Stimulated activated CD8-positive, alpha-beta memory T cell treated with anti-CD3 and anti-CD28 coated beads, Interleukin-4, amount 100 ng/mL, for 1 hour (primary cell): ENCODE data around the gene PTAFR.

Experiments used
- DNase-seq, 2 donors: peaks; one replicate each; pipeline ENCODE4 v3.0.0-alpha.2; 2020; ENCODE audit warnings: low read depth in 2 of 2, low spot score in 1 of 2

Gene PTAFR

GRCh38 chr1:28178690-28179485 lies 2.4 kb upstream of the PTAFR start:
- no peak for DNase-seq

- DNase-seq = no peak
These were observed 470 bp downstream of the PTAFR start for GRCh38 chr1:28175955-28176485.

GRCh38 chr1:28173980-28174297 lies 2.6 kb downstream of the PTAFR start:
- no peak for DNase-seq

GRCh38 chr1:28173151-28173979 lies 3.1 kb downstream of the PTAFR start:
- DNase-seq = no peak

- no peak for DNase-seq
These were observed 3.8 kb downstream of the PTAFR start for GRCh38 chr1:28172713-28173150.

GRCh38 chr1:28171246-28171645 lies 5.2 kb downstream of the PTAFR start:
- DNase-seq = no peak

GRCh38 chr1:28170001-28170596 lies 6.4 kb downstream of the PTAFR start:
- no peak for DNase-seq

- no peak for DNase-seq
These were observed 12.9 kb downstream of the PTAFR start for GRCh38 chr1:28163496-28164161.

GRCh38 chr1:28162151-28162550 lies 14.3 kb downstream of the PTAFR start:
- DNase-seq = no peak

- no peak for DNase-seq
These were observed 14.7 kb downstream of the PTAFR start for GRCh38 chr1:28161751-28162150.

GRCh38 chr1:28160782-28161266 lies 15.7 kb downstream of the PTAFR start:
- DNase-seq = no peak

GRCh38 chr1:28159680-28160079 lies 16.8 kb downstream of the PTAFR start:
- no peak for DNase-seq

- no peak for DNase-seq
These were observed 17.2 kb downstream of the PTAFR start for GRCh38 chr1:28159243-28159642.

- no peak for DNase-seq
These were observed 18.6 kb downstream of the PTAFR start for GRCh38 chr1:28157894-28158293.

GRCh38 chr1:28156821-28157220 lies 19.7 kb downstream of the PTAFR start:
- no peak for DNase-seq

- no peak for DNase-seq
These were observed 20.9 kb downstream of the PTAFR start for GRCh38 chr1:28155628-28156027.

- DNase-seq = no peak
These were observed 22.4 kb downstream of the PTAFR start for GRCh38 chr1:28154078-28154594.

- no peak for DNase-seq
These were observed 26.2 kb downstream of the PTAFR start for GRCh38 chr1:28150125-28150780.

GRCh38 chr1:28148880-28149195 lies 27.7 kb downstream of the PTAFR start:
- no peak for DNase-seq

GRCh38 chr1:28147264-28148094 lies 29.0 kb downstream of the PTAFR start:
- no peak for DNase-seq
